ENCODE data around the gene PIBF1. TPM values are rescaled to one million over a fixed set of nuclear protein-coding genes. Genes with fewer than 3 reads are reported as not detected.
"Not testable (repeated sequence)": the region's sequence is repeated elsewhere in the genome, so short reads cannot be mapped to it uniquely, and the experiment has no call there.

Gene PIBF1, protein sequence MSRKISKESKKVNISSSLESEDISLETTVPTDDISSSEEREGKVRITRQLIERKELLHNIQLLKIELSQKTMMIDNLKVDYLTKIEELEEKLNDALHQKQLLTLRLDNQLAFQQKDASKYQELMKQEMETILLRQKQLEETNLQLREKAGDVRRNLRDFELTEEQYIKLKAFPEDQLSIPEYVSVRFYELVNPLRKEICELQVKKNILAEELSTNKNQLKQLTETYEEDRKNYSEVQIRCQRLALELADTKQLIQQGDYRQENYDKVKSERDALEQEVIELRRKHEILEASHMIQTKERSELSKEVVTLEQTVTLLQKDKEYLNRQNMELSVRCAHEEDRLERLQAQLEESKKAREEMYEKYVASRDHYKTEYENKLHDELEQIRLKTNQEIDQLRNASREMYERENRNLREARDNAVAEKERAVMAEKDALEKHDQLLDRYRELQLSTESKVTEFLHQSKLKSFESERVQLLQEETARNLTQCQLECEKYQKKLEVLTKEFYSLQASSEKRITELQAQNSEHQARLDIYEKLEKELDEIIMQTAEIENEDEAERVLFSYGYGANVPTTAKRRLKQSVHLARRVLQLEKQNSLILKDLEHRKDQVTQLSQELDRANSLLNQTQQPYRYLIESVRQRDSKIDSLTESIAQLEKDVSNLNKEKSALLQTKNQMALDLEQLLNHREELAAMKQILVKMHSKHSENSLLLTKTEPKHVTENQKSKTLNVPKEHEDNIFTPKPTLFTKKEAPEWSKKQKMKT
- total RNA-seq (2014; rRNA removed; shearing (Covaris generic)) = 12.3 and 21.0 TPM in 2 replicates

- DNase-seq (ENCODE audit: low read depth) = peak; percentile 97
Measured at GRCh38 chr13:72781451-72782439, at the start of gene PIBF1, which contains the start of gene DIS3. PIBF1 (plus strand) TSS chr13:72782133; CDS start chr13:72783470, 1,337 bp downstream. DIS3 (minus strand) TSS chr13:72781900; CDS start chr13:72781832, 68 bp downstream.

- DNase-seq (ENCODE audit: low read depth) = no peak
Measured at GRCh38 chr13:72737033-72737432, 44.9 kb upstream of the PIBF1 start.

DNA sequence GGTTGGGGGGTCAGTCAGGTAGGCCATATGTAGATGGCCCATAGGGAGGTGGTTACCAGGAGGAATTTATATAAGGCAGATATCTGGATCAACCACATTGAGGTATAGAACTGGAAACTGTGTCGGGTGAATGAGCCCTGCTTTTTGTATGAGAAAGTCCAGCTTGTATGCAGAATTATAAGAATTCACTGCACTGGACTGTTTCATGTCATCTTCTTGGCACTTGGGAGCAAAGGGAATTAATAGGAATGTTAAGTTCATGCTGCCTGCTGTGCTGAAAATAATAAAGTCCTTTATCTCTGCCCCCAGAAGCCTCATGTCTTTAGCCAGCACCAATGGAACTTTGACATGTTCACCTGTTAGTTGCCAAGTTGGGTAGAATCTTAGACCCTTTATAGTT, 41.9 kb upstream of the PIBF1 start:
- DNase-seq (ENCODE audit: low read depth) = no peak

- DNase-seq (ENCODE audit: low read depth) = no peak
Measured at GRCh38 chr13:72745260-72745659, 36.7 kb upstream of the PIBF1 start.

DNA sequence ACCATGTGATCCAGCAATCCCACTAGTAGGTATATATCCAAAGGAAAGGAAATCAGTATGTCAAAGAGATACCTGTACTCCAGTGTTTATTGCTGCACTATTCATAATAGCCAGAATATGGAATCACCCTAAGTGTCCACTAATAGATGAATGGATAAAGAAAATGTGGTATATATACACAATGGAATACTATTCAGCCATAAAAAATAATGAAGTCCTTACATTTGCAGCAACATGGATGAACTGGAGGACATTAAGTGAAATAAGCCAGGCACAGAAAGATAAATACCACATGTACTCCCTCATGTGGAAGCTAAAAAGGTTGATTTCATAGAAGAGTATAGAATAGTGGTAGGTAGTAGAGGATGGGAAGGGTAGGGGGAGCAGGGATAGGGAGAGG, 30.7 kb upstream of the PIBF1 start:
- DNase-seq (ENCODE audit: low read depth) = no peak

DNA sequence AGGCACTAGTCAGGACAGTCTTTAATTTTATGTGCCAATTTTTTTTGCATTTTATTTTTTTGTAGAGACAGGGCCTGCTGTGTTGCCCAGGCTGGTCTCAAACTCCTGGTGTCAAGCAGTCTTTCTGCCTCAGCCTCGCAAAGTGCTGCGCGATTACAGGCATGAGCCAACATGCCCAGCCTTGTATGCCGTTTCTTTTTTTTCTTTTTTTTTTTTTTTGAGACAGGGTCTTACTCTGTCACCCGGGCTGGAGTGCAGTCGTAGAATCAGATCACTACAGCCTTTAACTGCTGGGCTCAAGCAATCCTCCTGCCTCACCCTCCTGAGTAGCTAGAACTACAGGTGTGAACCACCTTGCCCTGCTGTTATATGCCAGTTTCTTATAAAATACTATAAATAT, 27.8 kb upstream of the PIBF1 start:
- DNase-seq (ENCODE audit: low read depth) = no peak

- DNase-seq (ENCODE audit: low read depth) = no peak
Measured at GRCh38 chr13:72757792-72758535, 24.0 kb upstream of the PIBF1 start.

GRCh38 chr13:72760189-72760588, 21.7 kb upstream of the PIBF1 start:
- DNase-seq (ENCODE audit: low read depth) = no peak

- DNase-seq (ENCODE audit: low read depth) = no peak
Measured at GRCh38 chr13:72763411-72763810, 18.5 kb upstream of the PIBF1 start.

- no peak for DNase-seq (ENCODE audit: low read depth)
Measured at GRCh38 chr13:72774019-72774418, 7.9 kb upstream of the PIBF1 start.

DNA sequence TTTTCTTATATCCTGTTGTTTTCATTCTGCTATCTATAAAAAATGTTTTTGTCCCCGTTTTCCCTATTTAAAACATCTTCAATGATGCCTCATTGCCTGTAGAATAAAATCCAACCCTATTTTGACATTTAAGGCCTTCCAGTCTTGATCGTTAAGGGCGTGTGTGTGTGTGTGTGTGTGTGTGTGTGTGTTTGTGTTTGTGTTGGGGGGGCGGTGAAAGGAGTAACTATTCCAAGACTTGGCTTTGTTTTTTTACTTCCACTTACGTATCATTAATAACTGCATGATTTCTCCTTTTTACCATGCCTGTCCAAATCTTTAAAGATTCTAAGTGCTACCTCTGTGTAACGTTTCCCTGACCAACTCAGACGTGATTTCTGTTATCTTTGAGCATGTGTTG, 784 bp downstream of the PIBF1 start:
- no peak for DNase-seq (ENCODE audit: low read depth)

- DNase-seq (ENCODE audit: low read depth) = not testable (repeated sequence)
Measured at GRCh38 chr13:72784679-72785078, 2.7 kb downstream of the PIBF1 start.

GRCh38 chr13:72788831-72789230, 6.9 kb downstream of the PIBF1 start:
- no peak for DNase-seq (ENCODE audit: low read depth)

DNA sequence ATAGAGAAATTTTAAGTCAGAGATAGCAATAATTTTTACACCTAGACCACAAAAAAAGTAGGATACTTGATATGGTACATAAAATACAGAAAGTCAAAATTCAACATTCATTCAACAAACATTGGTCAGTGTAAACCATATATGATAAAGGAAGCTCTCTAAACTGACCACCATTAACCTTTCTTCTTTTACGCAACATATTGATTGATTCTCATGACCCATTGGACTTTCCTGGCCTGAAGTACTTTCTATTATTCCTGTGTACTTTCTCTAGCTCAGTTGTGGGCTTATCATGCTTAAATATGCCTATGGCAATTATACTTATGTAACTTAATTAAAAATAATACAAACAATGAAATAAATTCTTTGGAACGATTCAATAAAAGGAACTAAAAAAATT, 10.7 kb downstream of the PIBF1 start:
- DNase-seq (ENCODE audit: low read depth) = no peak

GRCh38 chr13:72798817-72799216, 16.9 kb downstream of the PIBF1 start:
- no peak for DNase-seq (ENCODE audit: low read depth)

DNA sequence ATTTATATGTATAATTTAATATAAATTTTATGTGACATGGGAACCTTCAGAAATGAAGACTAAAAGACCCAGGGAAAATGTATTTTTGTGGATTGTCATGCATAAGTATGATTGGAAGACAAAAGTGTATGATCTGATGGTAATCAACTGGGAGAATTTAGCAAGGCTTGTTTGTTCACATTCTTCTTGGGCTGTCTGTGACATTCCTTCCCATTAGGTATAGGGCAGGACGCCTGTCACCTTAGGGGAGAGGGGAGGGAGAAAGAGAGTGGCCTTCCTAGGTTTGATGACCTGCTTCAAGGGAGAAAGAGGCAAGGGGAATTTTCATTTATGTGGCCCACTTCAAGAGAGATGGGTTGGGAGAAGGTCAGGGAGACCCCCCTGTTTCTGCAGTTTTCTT, 22.4 kb downstream of the PIBF1 start:
- DNase-seq (ENCODE audit: low read depth) = no peak

- no peak for DNase-seq (ENCODE audit: low read depth)
Measured at GRCh38 chr13:72805676-72806346, 23.9 kb downstream of the PIBF1 start.

GRCh38 chr13:72806514-72806913, 24.6 kb downstream of the PIBF1 start:
- not testable (repeated sequence) for DNase-seq (ENCODE audit: low read depth)

DNA sequence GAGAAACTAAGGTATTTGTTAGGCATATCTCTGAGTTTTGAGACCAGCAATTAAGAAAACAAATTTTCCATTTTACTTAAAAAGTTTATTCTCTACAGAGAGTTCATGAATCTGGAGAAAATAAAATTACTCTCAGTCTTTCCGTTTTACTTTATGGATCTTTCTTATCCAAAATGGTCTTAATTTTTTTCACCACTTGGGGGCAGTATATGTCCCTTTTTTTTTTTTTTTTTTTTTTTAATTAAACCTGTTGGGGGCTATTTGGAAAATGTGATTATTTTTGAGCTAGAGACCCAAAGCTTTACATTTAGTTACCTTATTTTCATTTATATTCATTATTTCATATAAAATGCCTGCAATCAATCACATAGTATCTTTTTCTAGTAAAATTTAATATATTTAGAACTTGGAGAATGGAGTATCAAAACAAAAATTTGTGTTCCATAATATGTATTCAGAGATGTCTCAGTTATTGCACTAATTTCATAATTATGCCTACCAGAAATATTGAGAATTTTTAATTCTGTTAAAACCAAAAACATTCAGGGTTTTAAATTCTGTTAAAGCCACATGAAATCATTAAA, 27.1 kb downstream of the PIBF1 start:
- no peak for DNase-seq (ENCODE audit: low read depth)

Data from Daoy (cell line).